Measurements from ENCODE around the gene DNAAF1.
A peak's percentile ranks its signal among the peaks of the same experiment; 100 is the strongest.

The DNAAF1 gene

DNA sequence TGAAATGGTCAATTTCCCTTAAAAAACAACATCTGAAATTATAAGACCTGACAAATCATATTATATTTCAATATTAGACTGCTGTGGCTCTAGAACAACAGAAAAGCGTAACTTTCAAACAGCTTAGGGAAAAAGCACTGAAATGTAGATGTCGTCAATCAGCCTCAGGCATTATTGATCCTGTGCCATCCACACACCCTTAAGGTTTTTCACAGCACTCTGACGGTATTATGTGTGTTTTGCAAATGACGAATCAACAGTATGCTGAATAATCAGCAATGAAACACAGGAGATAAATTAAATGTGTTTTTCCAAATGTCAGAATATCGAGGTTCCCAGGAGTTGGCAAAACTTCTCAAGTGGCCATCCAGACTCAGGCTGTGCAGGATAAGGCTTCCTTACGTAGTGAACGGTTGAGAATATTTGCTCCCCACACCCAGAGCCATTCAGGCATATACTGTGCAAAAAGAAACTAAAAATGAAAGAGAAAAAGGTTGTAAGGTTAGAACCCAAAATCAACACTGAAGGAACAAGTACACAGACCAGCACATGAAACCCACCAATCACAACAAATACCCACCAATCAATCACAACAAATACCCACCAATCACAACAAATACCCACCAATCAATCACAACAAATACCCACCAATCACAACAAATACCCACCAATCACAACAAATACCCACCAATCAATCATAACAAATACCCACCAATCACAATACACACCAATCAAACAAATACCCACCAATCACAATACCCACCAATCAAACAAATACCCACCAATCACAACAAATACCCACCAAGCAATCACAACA, 20.6 kb upstream of the DNAAF1 start:
- no peak for DNase-seq

DNA sequence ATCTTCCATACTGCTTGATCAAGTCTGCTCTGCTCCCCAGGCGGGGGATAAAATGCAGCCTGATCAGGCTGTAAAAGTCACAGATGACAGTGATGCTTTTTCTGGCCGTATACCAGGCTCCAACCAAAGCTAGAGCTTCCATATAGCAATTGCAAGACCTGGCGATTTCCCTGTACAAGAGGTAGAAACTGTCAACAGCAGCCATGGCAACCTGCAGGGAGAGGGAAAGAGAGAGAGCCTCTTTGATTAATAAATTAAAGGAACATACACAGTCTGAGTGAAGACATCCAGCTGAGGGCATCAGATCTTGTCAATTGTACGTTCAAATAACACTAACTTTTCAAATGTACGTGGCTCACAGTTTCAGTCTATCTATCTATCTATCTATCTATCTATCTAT, 14.0 kb upstream of the DNAAF1 start:
- no peak for DNase-seq

DNA sequence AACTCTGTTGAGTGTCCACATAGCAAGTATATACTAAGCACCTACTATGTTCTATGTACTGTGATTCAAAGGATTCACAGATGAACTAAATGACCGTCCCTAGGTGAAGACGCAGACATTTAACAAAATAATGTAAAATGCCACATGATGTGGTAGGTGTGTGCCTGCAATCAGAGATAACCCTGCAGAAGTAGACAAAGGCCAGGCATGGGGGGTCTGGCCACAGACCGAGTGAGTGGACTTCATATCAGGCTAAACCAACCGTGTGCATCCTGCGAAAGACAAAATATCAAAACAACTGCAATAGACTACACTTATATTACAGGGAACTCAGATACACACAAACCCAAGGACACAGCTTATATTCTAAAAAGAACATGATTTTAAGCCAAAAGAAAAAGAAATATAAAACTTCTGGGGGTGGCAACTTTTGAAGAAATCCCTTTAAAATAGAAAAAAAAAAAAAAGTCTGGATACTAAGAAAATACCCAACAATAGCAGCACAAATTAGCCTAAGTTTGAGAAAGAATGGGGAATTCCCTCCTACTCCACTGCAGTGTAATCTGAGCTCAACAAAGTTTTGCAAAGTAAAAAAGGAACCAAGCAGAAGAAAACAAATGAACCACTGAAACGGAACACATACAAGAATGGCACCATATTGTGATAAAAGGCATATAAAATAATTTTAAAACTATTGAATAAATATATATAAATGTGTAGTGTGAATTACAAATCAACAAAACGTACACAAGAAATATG, 12.4 kb upstream of the DNAAF1 start:
- DNase-seq = no peak

DNA sequence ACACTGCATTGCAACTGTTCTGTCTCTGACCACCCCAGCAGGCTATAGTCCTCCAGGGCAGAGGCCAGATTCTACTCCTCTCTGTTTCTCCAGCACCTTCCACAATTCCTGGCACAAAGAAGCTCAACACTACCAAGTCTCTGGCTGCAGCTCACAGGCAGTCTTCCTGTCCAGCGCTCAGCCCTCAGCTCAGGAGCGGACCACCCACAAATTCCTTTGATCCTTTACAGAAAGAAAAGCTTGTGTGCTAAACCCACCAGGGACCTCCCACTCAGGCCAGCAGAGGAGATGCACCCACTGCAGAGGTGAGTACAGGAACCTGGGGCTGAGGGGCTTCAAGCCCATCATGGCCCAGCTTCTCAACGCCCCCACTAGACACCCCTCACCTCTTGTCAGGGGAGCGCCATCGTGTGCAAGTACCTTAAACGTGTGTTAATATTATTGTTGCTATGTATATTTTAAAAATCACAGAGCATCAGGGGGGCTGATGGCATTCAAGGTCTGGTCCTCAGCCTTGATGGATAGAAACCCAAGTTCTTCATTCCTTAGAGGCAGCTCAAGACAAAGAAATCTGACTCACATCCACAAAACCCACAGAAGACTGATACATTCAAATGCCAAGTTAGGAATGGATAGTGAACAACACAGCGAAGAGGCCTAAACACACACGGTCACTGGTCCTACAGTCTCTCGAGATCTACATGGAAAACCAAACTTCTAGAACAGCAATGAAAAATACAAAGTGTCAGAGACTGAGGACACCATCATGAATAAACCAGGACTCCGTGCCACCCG, 8.6 kb upstream of the DNAAF1 start:
- peak; percentile 31 for DNase-seq

DNA sequence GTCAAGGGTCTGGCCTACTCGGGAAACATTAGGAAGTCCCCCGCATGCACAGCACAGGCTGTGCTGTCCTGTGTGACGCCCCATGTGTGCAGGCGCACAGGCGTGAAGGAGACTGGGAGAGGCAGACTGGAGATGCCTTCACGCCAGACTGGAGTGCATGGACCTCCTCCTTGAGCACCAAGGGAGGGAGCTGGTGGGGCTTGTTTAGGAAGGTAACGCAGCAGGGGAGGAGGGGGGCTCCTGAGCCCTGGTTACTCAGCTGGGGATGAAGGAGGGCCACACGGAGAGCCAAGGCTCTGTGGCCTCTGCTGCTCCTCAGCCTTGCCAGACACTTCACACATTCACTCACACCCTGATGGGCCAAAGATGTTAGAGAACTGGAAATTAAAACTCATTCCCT, 7.8 kb upstream of the DNAAF1 start:
- no peak for DNase-seq

DNA sequence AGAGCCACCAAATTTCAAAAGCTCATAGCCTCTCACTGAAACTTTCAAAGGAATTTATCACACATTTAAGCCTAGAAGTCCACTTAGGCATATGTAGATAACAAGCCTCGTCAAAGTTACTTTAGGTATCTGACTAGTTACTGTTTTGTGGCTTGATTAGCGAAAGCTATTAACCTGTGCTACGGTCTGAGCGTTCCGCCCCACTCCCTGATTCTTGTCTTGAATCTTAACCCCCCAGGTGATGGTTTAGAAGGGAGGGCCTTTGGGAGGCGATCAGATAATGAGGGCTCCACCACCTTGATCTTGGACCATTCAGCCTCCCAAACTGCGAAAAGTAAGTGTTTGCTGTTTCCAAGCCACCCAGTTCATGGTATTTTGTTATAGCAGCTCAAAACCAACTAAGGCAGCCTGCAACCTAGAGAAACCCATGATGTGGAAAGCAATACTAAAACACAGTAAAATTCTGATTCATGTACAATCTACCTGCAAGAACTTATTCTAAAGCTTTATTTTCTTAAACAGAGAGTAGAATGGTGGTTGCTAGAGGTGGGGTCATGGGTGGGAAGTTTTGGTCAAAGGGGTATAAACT, 7.2 kb upstream of the DNAAF1 start:
- no peak for DNase-seq

DNA sequence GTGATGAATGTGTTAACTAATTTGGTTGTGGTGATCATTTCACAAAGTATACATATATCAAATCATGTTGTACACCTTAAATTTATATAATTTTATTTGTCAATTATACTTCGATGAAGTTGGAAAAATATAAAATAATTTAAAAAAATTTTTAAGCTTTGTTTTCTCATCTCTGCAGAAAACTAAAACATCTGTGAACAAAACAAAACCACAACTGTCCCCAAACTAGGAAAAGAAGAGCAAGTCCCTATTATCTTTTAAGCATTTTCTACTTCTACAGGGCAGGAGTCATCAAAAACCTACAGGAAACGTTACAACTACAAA, 6.6 kb upstream of the DNAAF1 start:
- no peak for DNase-seq

DNA sequence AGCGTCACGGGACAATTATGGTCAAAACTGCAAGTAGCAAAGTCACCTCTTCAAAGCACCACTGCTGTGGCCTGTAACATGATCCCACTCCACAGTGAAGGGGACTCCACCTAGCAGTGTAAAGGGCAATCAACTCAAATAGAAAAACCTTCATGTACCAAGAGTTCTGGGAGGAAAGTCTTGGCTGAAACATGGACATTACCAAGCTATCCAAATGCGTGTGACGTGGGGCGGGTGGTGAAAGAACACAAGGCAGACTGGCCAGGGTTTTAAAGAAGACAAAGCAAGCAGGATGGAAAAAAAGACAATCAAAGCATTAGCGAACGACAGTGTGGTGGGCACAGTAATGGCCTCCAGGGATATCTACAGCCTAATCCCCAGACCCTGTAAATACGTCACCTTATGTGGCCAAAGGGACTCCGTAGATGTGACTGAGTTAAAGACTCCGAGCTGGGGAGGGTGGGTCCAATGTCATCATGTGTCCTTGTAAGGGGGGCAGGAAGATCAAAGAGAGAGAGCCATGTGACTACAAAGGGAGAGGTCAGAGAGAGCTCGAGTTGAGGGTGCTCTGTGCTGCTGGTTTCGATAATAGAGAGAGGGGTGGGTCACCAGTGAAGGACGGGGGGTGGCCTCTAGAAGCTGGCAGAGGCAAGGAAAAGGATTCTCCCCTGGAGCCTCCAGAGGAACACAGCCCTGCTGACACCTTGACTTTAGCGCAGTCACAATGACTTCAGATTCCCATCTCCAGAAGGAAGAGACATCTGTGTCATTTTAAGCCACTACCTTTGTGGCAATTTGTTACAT, 6.1 kb upstream of the DNAAF1 start:
- peak; percentile 35 for DNase-seq

DNA sequence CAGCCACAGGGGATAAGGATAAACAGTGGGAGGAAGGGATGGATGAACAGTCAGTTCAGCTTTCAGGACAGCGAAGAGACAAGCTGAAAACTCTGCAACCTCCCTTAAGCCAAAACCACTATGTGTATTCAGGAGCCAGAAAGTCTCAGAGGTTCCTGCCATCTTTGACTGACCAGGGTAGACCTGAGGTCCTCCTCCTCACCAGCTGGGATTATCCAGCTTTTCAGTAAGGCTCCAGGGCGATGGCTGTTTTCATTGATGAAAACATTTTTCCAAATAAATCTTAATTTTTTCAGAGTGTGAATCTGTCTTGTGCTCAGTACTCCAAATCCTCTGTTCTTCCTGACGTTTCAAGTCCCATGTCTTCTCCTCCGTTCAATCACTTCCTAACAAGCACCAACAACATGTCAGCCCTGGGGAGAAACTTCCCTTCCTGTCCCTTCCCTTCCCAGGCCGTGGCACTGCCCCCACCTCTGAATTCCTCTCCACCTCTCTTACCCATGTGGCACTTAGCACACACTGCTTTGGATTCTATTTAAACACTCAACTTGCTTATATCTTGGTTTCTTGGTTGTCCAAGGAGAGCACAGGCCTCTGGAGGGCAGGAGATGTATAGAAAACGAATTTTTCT, 5.4 kb upstream of the DNAAF1 start:
- no peak for DNase-seq

DNA sequence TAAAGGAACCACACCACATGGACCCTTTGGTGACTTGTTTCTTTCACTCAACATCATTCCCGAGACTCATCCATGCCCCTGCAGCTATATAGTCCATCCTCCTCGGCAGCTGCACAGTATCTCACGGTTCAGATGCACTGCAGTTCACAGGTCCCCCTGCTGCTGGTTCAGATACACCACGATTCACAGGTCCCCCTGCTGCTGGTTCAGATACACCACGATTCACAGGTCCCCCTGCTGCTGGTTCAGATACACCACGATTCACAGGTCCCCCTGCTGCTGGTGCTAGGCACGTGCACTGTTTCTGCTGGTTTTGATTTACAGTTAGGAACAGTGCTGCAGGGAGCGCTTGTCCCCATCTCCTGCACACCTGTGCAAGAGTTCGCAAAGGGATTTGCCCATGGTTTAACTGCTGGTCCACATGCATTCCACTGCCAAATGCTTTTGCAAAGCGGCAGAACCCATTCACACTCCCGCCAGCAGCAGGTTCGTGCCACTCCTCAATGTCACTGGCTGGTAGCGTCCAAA, 3.9 kb upstream of the DNAAF1 start:
- DNase-seq = no peak

DNA sequence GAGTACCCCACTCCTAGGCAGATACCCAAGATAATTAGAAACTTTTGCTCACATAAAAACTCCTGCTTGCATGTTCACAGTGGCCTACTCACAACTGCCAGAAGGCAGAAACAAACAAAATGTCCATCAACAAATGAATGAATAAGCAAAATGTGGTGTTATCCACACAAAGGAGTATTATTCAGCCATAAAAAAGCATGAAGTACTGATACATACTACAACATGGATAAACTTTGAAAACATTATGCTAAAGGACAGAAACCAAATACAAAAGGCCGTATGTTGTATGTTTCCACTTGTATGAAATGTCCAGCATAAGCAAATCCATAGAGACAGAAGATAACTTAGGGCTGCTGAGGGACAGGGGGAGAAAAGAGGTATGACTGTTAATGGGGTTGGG, 2.0 kb upstream of the DNAAF1 start:
- DNase-seq = no peak

DNA sequence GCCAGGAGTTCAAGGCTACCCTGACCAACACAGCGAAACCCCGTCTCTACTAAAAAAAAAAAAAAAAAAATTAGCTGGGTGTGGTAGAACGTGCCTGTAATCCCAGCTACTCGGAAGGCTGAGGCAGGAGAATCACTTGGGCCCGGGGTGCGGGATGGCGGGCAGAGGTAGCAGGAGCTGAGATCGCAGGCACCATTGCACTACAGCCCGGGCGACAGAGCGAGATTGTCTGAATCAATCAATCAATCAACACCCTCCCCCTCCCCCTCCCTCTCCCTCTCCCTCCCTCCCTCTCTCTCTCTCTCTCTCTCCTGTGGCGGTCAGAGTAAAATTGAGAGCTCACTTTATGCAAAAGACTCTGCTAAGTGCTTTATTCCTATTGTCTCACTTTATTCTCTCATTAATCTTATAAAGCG, 1.3 kb upstream of the DNAAF1 start:
- DNase-seq = peak; percentile 18

DNA sequence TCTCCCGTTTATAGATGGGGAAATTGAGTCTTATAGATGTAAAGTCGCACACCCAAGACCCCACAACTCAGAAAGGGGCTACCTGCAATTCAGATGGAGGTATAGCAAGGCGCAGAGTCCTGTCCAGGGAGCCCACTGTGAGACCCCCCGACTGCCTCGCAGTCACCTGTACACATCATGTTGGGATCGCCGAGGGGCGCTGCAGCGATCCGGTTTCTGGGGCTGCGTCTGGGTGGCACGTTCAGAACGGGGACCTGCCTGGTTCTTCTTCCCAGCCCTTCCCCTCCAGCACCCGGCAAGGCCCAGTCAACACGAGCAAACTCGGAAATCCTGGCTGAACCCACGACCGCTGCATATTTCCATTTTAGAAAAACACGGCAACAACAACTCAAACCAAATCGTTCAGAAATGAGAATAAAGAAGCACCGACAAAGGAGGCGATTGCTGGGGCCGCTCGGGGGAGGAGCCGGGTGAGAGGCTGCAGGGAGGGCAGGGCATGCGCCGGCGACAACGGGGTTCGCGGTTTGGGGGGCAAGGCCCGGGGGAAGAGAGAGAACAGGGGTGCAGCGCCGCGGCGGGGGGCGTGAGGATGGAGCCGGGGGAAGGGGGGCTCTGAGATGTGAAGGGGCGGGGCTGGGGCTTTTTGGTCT, 774 bp upstream of the DNAAF1 start:
- DNase-seq = no peak

DNA sequence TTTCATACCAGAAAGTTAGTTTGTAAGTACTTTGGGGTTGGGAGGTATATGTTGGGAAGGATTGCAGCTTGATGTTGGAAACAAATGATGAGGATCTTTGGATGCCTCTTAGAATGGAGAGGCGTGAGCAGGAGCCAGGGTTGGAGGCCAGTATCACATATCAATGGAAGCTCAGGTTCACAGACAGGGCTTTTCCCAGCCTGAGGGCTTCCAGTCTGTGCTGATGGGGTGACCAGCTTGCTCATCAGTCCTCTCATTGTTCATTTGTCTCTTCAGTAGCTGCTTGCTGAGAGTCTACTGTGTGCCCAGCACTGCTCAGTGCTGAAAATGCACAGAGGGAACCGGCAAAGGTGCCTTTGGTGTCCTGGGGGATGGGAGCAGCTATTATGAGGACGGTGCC, 5.8 kb downstream of the DNAAF1 start:
- no peak for DNase-seq

DNA sequence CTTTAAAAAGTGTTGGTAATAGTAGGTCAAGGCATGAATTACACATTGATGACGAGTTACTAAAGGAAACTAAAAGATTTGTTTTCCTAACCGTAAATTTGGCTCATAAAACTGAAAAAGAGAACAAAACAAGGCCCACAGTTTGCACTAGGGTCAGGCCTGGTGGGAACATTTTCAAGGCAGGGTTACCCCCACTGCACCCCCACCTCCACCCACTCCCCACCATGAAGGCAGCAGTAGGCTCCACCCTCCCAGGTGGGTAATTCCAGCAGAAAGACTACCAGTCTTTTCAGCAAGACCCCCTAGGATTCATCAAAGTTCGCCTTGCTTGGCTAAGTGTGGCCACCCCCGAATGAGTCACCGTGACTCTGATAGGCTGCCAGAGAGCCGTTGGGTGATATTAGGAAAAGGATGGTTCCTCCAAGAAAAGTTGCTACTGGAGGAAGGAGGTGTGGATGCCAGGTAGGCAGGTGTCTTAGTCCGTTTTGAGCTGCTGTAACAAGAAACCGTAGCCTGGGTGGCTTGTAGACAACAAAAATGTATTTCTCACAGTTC, 8.6 kb downstream of the DNAAF1 start:
- no peak for DNase-seq

DNA sequence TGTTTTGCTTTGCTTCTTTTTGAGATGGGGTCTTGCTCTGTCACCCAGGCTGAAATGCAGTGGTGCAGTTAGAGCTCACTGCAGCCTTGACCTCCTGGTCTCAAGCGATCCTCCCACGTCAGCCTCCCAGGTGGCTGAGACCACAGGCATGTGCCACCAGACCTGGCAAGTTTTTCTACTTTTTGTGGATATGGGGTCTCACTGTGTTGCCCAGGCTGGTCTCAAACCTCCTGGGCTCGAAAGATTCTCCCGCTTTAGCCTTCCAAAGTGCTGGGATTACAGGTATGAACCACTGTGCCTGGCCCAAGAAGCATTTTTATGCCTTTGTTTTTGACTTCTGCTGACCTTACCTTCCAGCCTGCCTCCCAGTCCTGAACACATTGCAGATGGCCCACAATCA, 10.1 kb downstream of the DNAAF1 start:
- DNase-seq = no peak

DNA sequence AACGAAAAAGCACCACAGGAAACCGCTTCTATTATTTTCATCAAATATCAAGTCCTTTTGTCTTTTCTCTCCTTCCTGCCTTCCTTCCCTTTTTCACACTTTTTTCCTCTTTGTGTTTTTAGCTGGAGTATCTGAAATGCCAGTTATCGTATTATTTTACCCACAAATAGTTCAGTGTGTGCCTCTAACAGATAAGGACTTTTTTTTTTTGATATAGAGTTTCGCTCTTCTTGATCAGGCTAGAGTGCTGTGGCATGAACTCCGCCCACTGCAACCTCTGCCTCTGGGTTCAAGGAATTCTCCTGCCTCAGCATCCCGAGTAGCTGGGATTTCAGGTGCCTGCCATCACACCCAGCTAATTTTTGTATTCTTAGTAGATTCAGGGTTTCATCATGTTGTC, 10.7 kb downstream of the DNAAF1 start:
- no peak for DNase-seq

DNA sequence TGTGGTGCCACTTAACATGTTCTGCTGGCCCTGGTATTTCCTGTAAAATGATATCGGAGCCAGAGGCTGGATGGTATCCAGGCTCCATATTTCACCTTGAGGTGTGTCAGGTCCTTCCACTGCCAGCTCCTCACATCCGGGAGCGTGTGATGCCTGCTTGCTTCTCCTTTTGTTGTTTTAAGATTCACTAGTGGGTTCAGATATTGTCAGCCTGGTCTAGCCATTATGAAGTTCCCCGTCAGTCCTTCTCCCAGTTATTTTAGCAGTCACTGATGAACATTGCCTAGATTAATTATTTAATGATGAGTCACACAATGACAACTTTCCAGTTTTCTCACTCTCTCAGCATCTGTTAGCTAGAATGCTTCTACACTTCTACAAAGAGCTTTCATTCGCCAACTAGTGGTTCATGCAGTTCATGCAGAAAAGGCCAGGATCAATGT, 11.3 kb downstream of the DNAAF1 start:
- peak; percentile 26 for DNase-seq

DNA sequence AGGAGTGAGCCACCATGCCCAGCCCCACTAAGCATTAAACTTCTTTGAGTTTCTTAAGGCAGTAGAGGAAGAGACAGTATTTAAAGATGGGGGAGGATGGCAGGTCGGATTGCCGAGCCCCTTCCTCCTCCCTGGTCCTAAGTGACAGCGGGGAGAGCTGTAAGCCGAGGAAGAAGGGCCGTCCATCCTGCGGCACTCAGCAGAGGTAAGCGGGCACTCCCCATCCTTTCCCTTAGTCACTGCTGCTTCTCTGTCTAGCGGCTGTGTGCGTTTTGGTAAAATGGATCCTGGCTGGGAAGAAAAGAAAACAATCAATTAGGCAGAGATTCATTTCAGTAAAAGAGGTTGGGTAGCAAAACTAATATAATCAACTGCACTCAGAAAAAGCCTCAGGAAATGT, 13.9 kb downstream of the DNAAF1 start:
- no peak for DNase-seq

DNA sequence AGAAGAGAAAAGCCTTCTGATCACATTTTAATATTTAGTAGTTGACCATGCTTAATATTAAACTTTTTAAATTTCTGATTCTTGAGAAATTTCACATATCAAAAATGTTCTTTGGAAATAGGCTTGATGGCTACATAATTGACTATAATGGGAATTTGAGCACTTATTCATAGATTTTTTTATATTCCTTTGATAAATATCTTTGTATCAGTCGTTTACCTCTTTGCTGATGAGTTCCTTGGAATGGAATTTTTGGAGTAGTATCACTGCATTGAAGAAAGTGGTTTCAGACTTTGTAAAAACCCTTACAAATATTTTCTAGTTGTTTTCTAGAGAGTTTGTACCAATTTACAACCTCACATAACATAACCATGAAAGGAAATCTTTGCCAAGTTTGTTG, 14.7 kb downstream of the DNAAF1 start:
- no peak for DNase-seq

DNA sequence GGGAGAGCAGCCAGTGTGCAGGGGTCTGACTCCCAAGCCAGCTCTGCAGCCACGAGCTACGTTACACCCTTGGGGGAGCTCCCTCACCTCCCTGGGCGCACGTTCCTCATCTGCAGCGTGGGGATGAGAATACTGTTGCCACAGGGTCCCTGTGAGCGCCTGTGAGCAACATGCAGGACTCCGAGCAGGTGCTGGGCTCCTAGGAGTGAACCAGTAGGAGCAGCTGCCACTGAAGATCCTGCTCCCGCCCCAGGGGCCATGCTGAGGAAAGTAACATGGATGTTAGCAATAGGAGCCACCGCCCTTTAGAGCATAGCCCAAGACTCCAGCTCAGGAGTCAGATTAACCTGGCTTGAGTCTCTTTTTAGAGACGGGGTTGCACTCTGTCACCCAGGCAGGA, 15.9 kb downstream of the DNAAF1 start:
- DNase-seq = no peak
